ENCODE results near the gene IL1A.

Gene IL1A

GRCh38 chr2:112814278-112814677, 30.0 kb upstream of the IL1A start:
- no peaks in the 10 kb centered on the region for H3K27me3 ChIP-seq (ENCODE audit: insufficient read depth, low read depth)
- no peaks in the 10 kb centered on the region for H3K36me3 ChIP-seq (ENCODE audit: insufficient read depth)
- no peak for TF ChIP-seq CTCF (conservative IDR thresholded peaks at IDR 0.05; ENCODE audit: low read depth, low read length)

GRCh38 chr2:112813280-112813966, 29.1 kb upstream of the IL1A start:
- Histone ChIP-seq H3K36me3 (ENCODE audit: insufficient read depth) (no peaks in the 10 kb centered on the region), H3K27ac (no peak overlapping the region), H3K9ac (no peak overlapping the region), H3K4me3 (IDR thresholded peaks at IDR 0.05; ENCODE audit: insufficient read depth, low read depth, low read length) (no peak overlapping the region), H2AFZ (ENCODE audit: low read depth) (no peak overlapping the region), H3K27me3 (ENCODE audit: insufficient read depth, low read depth) (no peaks in the 10 kb centered on the region), H4K20me1 (ENCODE audit: insufficient read depth) (no peaks in the 10 kb centered on the region), H3K4me2 (no peak overlapping the region), H3K79me2 (ENCODE audit: insufficient read depth, low read depth) (no peaks in the 10 kb centered on the region), H3K4me1 (ENCODE audit: low read depth, poor library complexity, severe bottlenecking) (no peaks in the 10 kb centered on the region)
- TF ChIP-seq CTCF (conservative IDR thresholded peaks at IDR 0.05; ENCODE audit: low read depth, low read length): no peak

More at GRCh38 chr2:112814278-112814677, 30.0 kb upstream of the IL1A start:
- no peak overlapping the region for H3K4me2 ChIP-seq
- no peaks in the 10 kb centered on the region for H3K4me1 ChIP-seq (ENCODE audit: low read depth, poor library complexity, severe bottlenecking)
- no peaks in the 10 kb centered on the region for H4K20me1 ChIP-seq (ENCODE audit: insufficient read depth)
- no peaks in the 10 kb centered on the region for H3K79me2 ChIP-seq (ENCODE audit: insufficient read depth, low read depth)
- H3K4me3 ChIP-seq (IDR thresholded peaks at IDR 0.05; ENCODE audit: insufficient read depth, low read depth, low read length): no peak overlapping the region
- H3K9ac ChIP-seq: no peak overlapping the region
- no peak overlapping the region for H3K27ac ChIP-seq
- no peak overlapping the region for H2AFZ ChIP-seq (ENCODE audit: low read depth)

- Histone ChIP-seq H4K20me1 (ENCODE audit: insufficient read depth) (no peaks in the 10 kb centered on the region), H3K9ac (no peak overlapping the region), H2AFZ (ENCODE audit: low read depth) (no peak overlapping the region), H3K4me1 (ENCODE audit: low read depth, poor library complexity, severe bottlenecking) (no peaks in the 10 kb centered on the region), H3K36me3 (ENCODE audit: insufficient read depth) (no peaks in the 10 kb centered on the region), H3K79me2 (ENCODE audit: insufficient read depth, low read depth) (no peaks in the 10 kb centered on the region), H3K4me3 (IDR thresholded peaks at IDR 0.05; ENCODE audit: insufficient read depth, low read depth, low read length) (no peak overlapping the region), H3K27ac (no peak overlapping the region), H3K27me3 (ENCODE audit: insufficient read depth, low read depth) (no peaks in the 10 kb centered on the region), H3K4me2 (no peak overlapping the region)
- no peak for TF ChIP-seq CTCF (conservative IDR thresholded peaks at IDR 0.05; ENCODE audit: low read depth, low read length)
Measured at GRCh38 chr2:112812318-112813267, 28.3 kb upstream of the IL1A start.

GRCh38 chr2:112811841-112812306, 27.6 kb upstream of the IL1A start:
- H2AFZ ChIP-seq (ENCODE audit: low read depth): no peak overlapping the region
- H3K4me1 ChIP-seq (ENCODE audit: low read depth, poor library complexity, severe bottlenecking): no peaks in the 10 kb centered on the region
- no peaks in the 10 kb centered on the region for H3K27me3 ChIP-seq (ENCODE audit: insufficient read depth, low read depth)
- no peaks in the 10 kb centered on the region for H3K36me3 ChIP-seq (ENCODE audit: insufficient read depth)
- H3K27ac ChIP-seq: no peak overlapping the region
- no peaks in the 10 kb centered on the region for H3K79me2 ChIP-seq (ENCODE audit: insufficient read depth, low read depth)
- H3K4me3 ChIP-seq (IDR thresholded peaks at IDR 0.05; ENCODE audit: insufficient read depth, low read depth, low read length): no peak overlapping the region
- H3K9ac ChIP-seq: no peak overlapping the region
- H4K20me1 ChIP-seq (ENCODE audit: insufficient read depth): no peaks in the 10 kb centered on the region
- no peak for TF ChIP-seq CTCF (conservative IDR thresholded peaks at IDR 0.05; ENCODE audit: low read depth, low read length)
- no peak overlapping the region for H3K4me2 ChIP-seq
